ENCODE measurements around the gene NHEJ1. TPM values are rescaled to one million over a fixed set of nuclear protein-coding genes. Genes with fewer than 3 reads are reported as not detected.

NHEJ1 gene
- polyA plus RNA-seq, 1 donor (not counting 4 experiments of a cell fraction or from before 2014, with no cell fraction given): 13.1 TPM

GRCh38 chr2:219129589-219129988 is 31.0 kb downstream of the NHEJ1 start:
- no peak for FAIRE-seq
- no peaks in the 10 kb centered on the region for H4K20me1 ChIP-seq (ENCODE audit: control insufficient read depth, extremely low read depth, insufficient read depth, low read length)

DNA sequence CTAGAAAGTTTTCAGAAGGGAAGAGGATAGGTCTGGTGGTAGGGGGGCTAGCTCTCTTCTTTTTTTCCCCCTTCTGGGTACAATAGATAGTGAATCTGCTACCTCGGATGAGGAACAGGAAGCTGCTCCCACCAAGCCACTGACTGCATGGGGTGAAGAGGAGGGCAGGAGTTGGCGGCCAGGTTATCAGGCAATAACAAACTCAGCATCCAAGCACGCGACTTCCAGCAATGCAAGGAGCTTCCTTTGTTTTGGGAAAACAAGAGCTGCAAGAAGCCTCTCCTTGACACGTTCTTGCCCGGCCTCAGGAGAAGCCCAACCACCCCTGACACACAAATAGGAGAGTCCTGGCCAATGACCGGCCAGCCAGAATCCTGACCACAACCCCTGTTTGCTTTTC is 32.2 kb downstream of the NHEJ1 start:
- Histone ChIP-seq H3K9ac (ENCODE audit: control insufficient read depth, extremely low read depth, insufficient read depth, low read length) (no peak overlapping the region), H4K20me1 (ENCODE audit: control insufficient read depth, extremely low read depth, insufficient read depth, low read length) (no peaks in the 10 kb centered on the region), H3K27ac (ENCODE audit: control insufficient read depth, insufficient read depth, low read length) (no peak overlapping the region), H3K4me1 (ENCODE audit: control insufficient read depth, extremely low read depth, insufficient read depth, low read length) (no peaks in the 10 kb centered on the region), H3K9me3 (ENCODE audit: control insufficient read depth, low read depth, low read length) (no peaks in the 10 kb centered on the region), H3K27me3 (ENCODE audit: control insufficient read depth, extremely low read depth, insufficient read depth, low read length) (no peaks in the 10 kb centered on the region), H3K36me3 (ENCODE audit: control insufficient read depth in 2 of 2, extremely low read depth in 1 of 2, insufficient read depth in 2 of 2, low read length in 2 of 2) (peaks cover 0 to 1% of the 10 kb centered on the region in 2 experiments), H3K79me2 (ENCODE audit: control insufficient read depth, insufficient read depth, low read length) (no peaks in the 10 kb centered on the region), H2AFZ (ENCODE audit: control insufficient read depth, low read length) (no peak overlapping the region), H3K4me3 (ENCODE audit: control insufficient read depth in 2 of 3, extremely low read depth in 1 of 3, insufficient read depth in 2 of 3, low read depth in 1 of 3, low read length in 3 of 3) (no peak overlapping the region), H3K9me1 (ENCODE audit: control insufficient read depth, extremely low read depth, insufficient read depth, low read length) (peaks cover 2% of the 10 kb centered on the region), H3K4me2 (ENCODE audit: control insufficient read depth, extremely low read depth, insufficient read depth, low read depth, low read length) (no peak overlapping the region)
- dilution Hi-C loops (cut with MboI; ENCODE audit: extremely low pct_ligation_motif_present, low sequenced_read_pairs): no loop called here
- TF ChIP-seq, protein P1, sequence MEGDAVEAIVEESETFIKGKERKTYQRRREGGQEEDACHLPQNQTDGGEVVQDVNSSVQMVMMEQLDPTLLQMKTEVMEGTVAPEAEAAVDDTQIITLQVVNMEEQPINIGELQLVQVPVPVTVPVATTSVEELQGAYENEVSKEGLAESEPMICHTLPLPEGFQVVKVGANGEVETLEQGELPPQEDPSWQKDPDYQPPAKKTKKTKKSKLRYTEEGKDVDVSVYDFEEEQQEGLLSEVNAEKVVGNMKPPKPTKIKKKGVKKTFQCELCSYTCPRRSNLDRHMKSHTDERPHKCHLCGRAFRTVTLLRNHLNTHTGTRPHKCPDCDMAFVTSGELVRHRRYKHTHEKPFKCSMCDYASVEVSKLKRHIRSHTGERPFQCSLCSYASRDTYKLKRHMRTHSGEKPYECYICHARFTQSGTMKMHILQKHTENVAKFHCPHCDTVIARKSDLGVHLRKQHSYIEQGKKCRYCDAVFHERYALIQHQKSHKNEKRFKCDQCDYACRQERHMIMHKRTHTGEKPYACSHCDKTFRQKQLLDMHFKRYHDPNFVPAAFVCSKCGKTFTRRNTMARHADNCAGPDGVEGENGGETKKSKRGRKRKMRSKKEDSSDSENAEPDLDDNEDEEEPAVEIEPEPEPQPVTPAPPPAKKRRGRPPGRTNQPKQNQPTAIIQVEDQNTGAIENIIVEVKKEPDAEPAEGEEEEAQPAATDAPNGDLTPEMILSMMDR (optimal IDR thresholded peaks at IDR 0.05 in 1 of 3, IDR thresholded peaks at IDR 0.05 in 1 of 3, conservative IDR thresholded peaks at IDR 0.05 in 1 of 3; ENCODE audit: extremely low read depth in 1 of 3, insufficient read depth in 2 of 3, low read length in 3 of 3): no peak
- no peak for TF ChIP-seq EZH2 (IDR thresholded peaks at IDR 0.05; ENCODE audit: low read length)
- DNase-seq (ENCODE audit: low read depth, low spot score): no peak
- no peak for FAIRE-seq

More at GRCh38 chr2:219129589-219129988, 31.0 kb downstream of the NHEJ1 start:
- Histone ChIP-seq H3K27ac (ENCODE audit: control insufficient read depth, insufficient read depth, low read length) (no peak overlapping the region), H2AFZ (ENCODE audit: control insufficient read depth, low read length) (no peak overlapping the region), H3K27me3 (ENCODE audit: control insufficient read depth, extremely low read depth, insufficient read depth, low read length) (no peaks in the 10 kb centered on the region), H3K36me3 (ENCODE audit: control insufficient read depth in 2 of 2, extremely low read depth in 1 of 2, insufficient read depth in 2 of 2, low read length in 2 of 2) (no peaks in the 10 kb centered on the region), H3K9ac (ENCODE audit: control insufficient read depth, extremely low read depth, insufficient read depth, low read length) (no peak overlapping the region), H3K9me1 (ENCODE audit: control insufficient read depth, extremely low read depth, insufficient read depth, low read length) (no peaks in the 10 kb centered on the region), H3K79me2 (ENCODE audit: control insufficient read depth, insufficient read depth, low read length) (no peaks in the 10 kb centered on the region), H3K9me3 (ENCODE audit: control insufficient read depth, low read depth, low read length) (no peaks in the 10 kb centered on the region), H3K4me2 (ENCODE audit: control insufficient read depth, extremely low read depth, insufficient read depth, low read depth, low read length) (no peak overlapping the region), H3K4me3 (ENCODE audit: control insufficient read depth in 2 of 3, extremely low read depth in 1 of 3, insufficient read depth in 2 of 3, low read depth in 1 of 3, low read length in 3 of 3) (no peak overlapping the region), H3K4me1 (ENCODE audit: control insufficient read depth, extremely low read depth, insufficient read depth, low read length) (no peaks in the 10 kb centered on the region)
- no peak for TF ChIP-seq EZH2 (IDR thresholded peaks at IDR 0.05; ENCODE audit: low read length)
- TF ChIP-seq, protein P1 (optimal IDR thresholded peaks at IDR 0.05 in 1 of 3, IDR thresholded peaks at IDR 0.05 in 1 of 3, conservative IDR thresholded peaks at IDR 0.05 in 1 of 3; ENCODE audit: extremely low read depth in 1 of 3, insufficient read depth in 2 of 3, low read length in 3 of 3): no peak
- no peak for DNase-seq (ENCODE audit: low read depth, low spot score)
- dilution Hi-C loops (cut with MboI; ENCODE audit: extremely low pct_ligation_motif_present, low sequenced_read_pairs): no loop called here
